ENCODE measurements around the gene PYGL. TPM values are rescaled to one million over a fixed set of nuclear protein-coding genes. Genes with fewer than 3 reads are reported as not detected.

PYGL gene
- total RNA-seq (ENCODE audit: unreplicated experiment) = 21.1 TPM
- long read RNA-seq, transcript PYGL-201 (20 exons, 3,048 nt) = major isoform, 13 of 17 reads
- long read RNA-seq, partial matches to known transcripts = 0 of 17 reads
- long read RNA-seq, other reads (novel, unspliced or antisense) = 1 of 17 reads

DNA sequence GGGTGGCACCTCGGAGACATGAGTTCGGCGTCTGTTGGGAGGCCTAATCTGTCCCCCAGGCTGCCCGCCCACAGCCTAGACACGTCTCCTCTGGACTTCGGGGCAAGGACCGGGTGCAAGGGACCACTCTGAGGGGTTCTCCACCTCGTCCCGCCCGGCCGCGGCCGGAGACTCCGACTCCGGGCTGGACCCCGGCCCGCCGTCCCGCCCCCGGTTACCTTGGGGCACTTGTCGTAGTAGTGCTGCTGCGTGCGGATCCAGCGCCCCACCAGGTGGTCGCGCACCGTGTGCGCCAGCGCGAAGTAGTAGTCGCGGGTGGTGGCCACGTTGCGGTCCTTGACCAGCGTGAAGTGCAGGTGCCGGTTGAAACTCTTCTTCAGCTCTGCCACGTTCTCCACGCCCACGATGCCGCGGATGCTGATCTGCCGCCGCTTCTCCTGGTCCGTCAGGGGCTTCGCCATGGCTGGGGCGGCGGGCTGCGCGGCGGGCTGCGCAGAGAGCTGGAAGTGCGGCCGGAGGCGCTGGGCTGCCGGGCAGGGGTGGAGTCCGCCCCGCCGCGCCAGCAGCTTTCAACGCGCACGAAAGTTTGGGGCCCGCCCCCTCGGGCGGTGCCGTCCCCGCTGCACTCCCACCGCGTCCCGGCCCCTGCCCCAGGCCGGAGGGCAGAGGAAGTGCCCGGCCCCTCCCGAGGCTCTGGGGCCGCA lies at the start of gene PYGL:
Gene PYGL, minus strand, starts transcription at position 541 of the 704 bp plus-strand sequence. Its CDS starts 80 bp downstream, at position 461.
- H3K27me3 Mint-ChIP-seq (ENCODE audit: unreplicated experiment) = peaks cover 8% of the 10 kb centered on the region
- H3K9me3 Mint-ChIP-seq (ENCODE audit: unreplicated experiment) = no peaks in the 10 kb centered on the region
- H3K27ac Mint-ChIP-seq (ENCODE audit: unreplicated experiment) = peak within 1 kb of the TSS; percentile 61
- H3K36me3 Mint-ChIP-seq (ENCODE audit: low read depth, unreplicated experiment) = peaks cover 4% of the 10 kb centered on the region
- DNase-seq (ENCODE audit: low spot score) = peak; percentile 70
- peak within 1 kb of the TSS; percentile 95 for H3K4me3 Mint-ChIP-seq (ENCODE audit: unreplicated experiment)
- peaks cover 7% of the 10 kb centered on the region for H3K4me1 Mint-ChIP-seq (ENCODE audit: unreplicated experiment)
- no peak for TF ChIP-seq CTCF (IDR thresholded peaks at IDR 0.05; ENCODE audit: unreplicated experiment)

DNA sequence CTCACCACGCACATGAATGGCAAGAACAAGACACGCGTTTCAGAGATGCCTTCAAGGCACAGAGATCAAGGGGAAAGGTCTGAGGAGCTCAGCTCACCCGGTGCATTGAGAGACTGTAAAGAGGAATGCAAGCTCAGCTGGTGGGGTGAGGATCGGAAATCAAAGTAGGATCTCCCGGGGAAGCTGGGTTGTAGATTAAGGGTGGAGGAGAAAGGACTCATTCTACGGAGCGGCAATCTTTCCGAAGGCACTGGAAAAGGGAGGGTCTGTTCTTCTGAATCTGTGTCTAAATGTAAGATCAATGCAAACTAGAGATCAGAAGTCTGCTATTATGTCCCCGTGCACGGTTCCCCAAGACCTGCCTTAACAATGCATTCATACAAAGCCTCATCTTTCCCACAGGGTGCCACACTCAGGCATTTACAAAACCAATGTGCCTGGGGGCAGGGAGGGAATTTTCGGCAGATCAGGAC lies 41.6 kb upstream of the PYGL start:
- H3K36me3 Mint-ChIP-seq (ENCODE audit: low read depth, unreplicated experiment) = no peaks in the 10 kb centered on the region
- no peak overlapping the region for H3K27ac Mint-ChIP-seq (ENCODE audit: unreplicated experiment)
- H3K4me1 Mint-ChIP-seq (ENCODE audit: unreplicated experiment) = peaks cover 6% of the 10 kb centered on the region
- H3K27me3 Mint-ChIP-seq (ENCODE audit: unreplicated experiment) = no peaks in the 10 kb centered on the region
- no peaks in the 10 kb centered on the region for H3K9me3 Mint-ChIP-seq (ENCODE audit: unreplicated experiment)
- H3K4me3 Mint-ChIP-seq (ENCODE audit: unreplicated experiment) = no peak overlapping the region
- DNase-seq (ENCODE audit: low spot score) = no peak
- TF ChIP-seq CTCF (IDR thresholded peaks at IDR 0.05; ENCODE audit: unreplicated experiment) = no peak

DNA sequence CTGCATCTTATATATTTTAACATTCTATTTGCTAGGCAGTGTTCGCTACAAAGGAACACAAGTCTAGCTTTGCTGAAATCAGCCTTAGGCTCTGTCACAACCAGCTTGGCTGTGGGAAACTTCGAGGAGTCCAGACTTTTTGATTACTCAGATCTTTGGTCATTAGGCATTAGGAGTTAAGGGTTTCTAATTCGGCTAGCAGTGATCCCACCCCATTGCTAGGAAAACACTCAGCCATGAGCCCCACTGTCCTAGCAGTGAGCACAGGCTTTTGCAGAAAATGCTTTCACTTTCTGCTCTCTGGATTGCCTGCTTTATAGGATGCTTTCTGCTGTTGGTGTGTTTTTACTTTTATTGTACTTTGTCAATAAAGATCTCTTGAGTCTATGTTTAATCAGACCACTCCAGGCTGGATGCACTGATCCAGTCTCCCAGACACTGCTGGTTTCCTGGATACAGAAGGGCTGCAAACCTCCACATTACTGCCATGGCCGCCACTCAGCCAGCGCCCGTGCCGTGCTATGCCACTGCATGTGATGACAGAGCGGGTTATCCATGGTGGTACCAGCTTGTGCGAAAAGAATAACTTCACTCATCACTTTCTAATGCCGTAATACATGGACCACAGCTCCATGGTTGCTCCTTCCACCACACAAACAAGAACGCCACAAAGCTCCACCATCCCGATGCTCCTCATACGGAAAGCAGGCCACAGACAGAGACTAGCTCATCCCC lies 41.0 kb upstream of the PYGL start:
- no peaks in the 10 kb centered on the region for H3K36me3 Mint-ChIP-seq (ENCODE audit: low read depth, unreplicated experiment)
- H3K4me1 Mint-ChIP-seq (ENCODE audit: unreplicated experiment) = peaks cover 6% of the 10 kb centered on the region
- no peak for DNase-seq (ENCODE audit: low spot score)
- H3K27ac Mint-ChIP-seq (ENCODE audit: unreplicated experiment) = no peak overlapping the region
- H3K27me3 Mint-ChIP-seq (ENCODE audit: unreplicated experiment) = no peaks in the 10 kb centered on the region
- H3K4me3 Mint-ChIP-seq (ENCODE audit: unreplicated experiment) = no peak overlapping the region
- no peaks in the 10 kb centered on the region for H3K9me3 Mint-ChIP-seq (ENCODE audit: unreplicated experiment)
- no peak for TF ChIP-seq CTCF (IDR thresholded peaks at IDR 0.05; ENCODE audit: unreplicated experiment)

DNA sequence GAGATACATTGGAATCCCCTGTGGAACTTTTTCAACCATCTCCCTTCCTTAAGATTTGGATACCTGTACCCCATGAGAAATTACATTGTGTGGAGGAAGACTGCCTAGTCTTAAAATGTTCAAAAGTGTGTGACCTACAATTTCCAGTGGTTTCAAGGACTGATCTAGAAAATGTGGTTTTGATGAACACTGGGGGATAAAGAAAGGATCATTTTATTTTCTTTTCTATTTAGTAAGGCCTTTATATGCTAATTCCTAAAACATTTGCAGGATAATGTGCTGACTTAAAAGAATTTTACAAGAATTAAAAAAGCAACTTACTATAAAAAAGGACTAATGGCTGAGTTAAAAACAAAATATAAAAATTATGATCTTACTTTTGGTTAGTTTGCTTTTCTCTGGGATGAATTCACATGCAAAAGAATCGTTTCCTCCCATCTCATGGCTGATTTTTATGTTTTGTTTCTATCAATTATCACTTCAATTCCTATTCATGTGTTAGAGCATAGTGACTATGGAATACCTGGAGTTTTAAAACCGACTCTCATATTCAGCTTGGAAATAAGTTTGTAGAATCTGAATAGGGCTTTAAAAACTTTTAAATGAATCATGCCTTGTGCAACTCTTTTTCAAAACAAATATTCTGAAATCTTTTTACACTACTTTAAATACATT lies 39.9 kb upstream of the PYGL start:
- DNase-seq (ENCODE audit: low spot score) = no peak
- H3K4me3 Mint-ChIP-seq (ENCODE audit: unreplicated experiment) = no peak overlapping the region
- no peaks in the 10 kb centered on the region for H3K36me3 Mint-ChIP-seq (ENCODE audit: low read depth, unreplicated experiment)
- peaks cover 6% of the 10 kb centered on the region for H3K4me1 Mint-ChIP-seq (ENCODE audit: unreplicated experiment)
- H3K27me3 Mint-ChIP-seq (ENCODE audit: unreplicated experiment) = no peaks in the 10 kb centered on the region
- no peaks in the 10 kb centered on the region for H3K9me3 Mint-ChIP-seq (ENCODE audit: unreplicated experiment)
- H3K27ac Mint-ChIP-seq (ENCODE audit: unreplicated experiment) = no peak overlapping the region
- no peak for TF ChIP-seq CTCF (IDR thresholded peaks at IDR 0.05; ENCODE audit: unreplicated experiment)
